SK-N-SH (cell line): Measurements from ENCODE around the gene BEST1. TPM values are rescaled to one million over a fixed set of nuclear protein-coding genes. Genes with fewer than 3 reads are reported as not detected.

ENCODE experiments used
- CTCF ChIA-PET: fragments of 300-600, 350-600 bp; formaldehyde crosslinking; extraction: SDS; loops from one replicate; lab custom pipeline; 2021; lab: Yijun Ruan, JAX
- POLR2A ChIA-PET: fragments of 350-600 bp; sonication (Branson Sonifier 250); formaldehyde crosslinking; extraction: SDS; loops from one replicate; lab custom pipeline; 2020; ENCODE audit warnings: antibody characterized with exemption, inconsistent platforms; lab: Yijun Ruan, JAX
- DNase-seq: peaks from one replicate; pipeline ENCODE4 v3.0.0; 2012
- H2AFZ ChIP-seq: fragments of 200-600 bp; sonication (generic); 2 replicates; pipeline ENCODE4 v1.8.1; 2016; ENCODE audit warnings: antibody characterized with exemption, mild to moderate bottlenecking, low read depth
- H3F3A ChIP-seq: fragments of 200-600 bp; sonication (generic); replicated peaks from 2 replicates; pipeline ENCODE3; 2016; ENCODE audit warnings: antibody characterized with exemption, mild to moderate bottlenecking; ENCODE audit not compliant: insufficient read depth
- H3K27ac ChIP-seq, 2 experiments: fragments of 200-500 bp in 1 of 2; fragments of 200-600 bp in 1 of 2; sonication (Bioruptor generic) in 1 of 2; sonication (generic), shearing (Covaris generic) in 1 of 2; 2 replicates each; pipeline versions ENCODE4 v1.5.1 to v1.6.1; 2014 to 2016; ENCODE audit warnings: low read depth in 2 of 2, inconsistent platforms in 1 of 2, low read length in 1 of 2, mild to moderate bottlenecking in 1 of 2, mixed read lengths in 1 of 2
- H3K27me3 ChIP-seq: fragments of 200-600 bp; sonication (generic), shearing (Covaris generic); 2 replicates; pipeline ENCODE4 v1.6.1; 2016; ENCODE audit warnings: mixed run types; ENCODE audit not compliant: insufficient read depth
- H3K36me3 ChIP-seq, 2 experiments: fragments of 200-500 bp in 1 of 2; fragments of 200-600 bp in 1 of 2; sonication (Bioruptor generic) in 1 of 2; sonication (generic) in 1 of 2; replicated peaks in 1 of 2; 2 replicates each; pipeline versions ENCODE3 to v1.5.1; 2014 to 2016; ENCODE audit warnings: low read length in 1 of 2, mild to moderate bottlenecking in 1 of 2; ENCODE audit not compliant: insufficient read depth in 2 of 2, control insufficient read depth in 1 of 2
- H3K4me1 ChIP-seq, 2 experiments: fragments of 200-500 bp in 1 of 2; fragments of 200-600 bp in 1 of 2; sonication (Bioruptor generic) in 1 of 2; sonication (generic), shearing (Covaris generic) in 1 of 2; 2 replicates each; pipeline versions ENCODE4 v1.5.1 to v1.6.1; 2014 to 2016; ENCODE audit warnings: low read depth in 1 of 2, low read length in 1 of 2, mixed run types in 1 of 2; ENCODE audit not compliant: insufficient read depth in 2 of 2, control insufficient read depth in 1 of 2
- H3K4me2 ChIP-seq: fragments of 200-600 bp; sonication (generic), shearing (Covaris generic); 2 replicates; pipeline ENCODE4 v1.6.1; 2017; ENCODE audit warnings: mixed run types
- H3K4me3 ChIP-seq, 2 experiments: fragments of 200-500 bp in 1 of 2; fragments of 200-600 bp in 1 of 2; sonication (Bioruptor generic) in 1 of 2; sonication (generic), shearing (Covaris generic) in 1 of 2; 2 replicates each; pipeline versions ENCODE4 v1.5.1 to v1.8.1; 2014 to 2016; ENCODE audit warnings: low read depth in 2 of 2, inconsistent platforms in 1 of 2, low read length in 1 of 2, mild to moderate bottlenecking in 1 of 2, mixed read lengths in 1 of 2, moderate library complexity in 1 of 2
- H3K79me2 ChIP-seq: fragments of 200-600 bp; sonication (generic); 2 replicates; pipeline ENCODE4 v1.8.1; 2017; ENCODE audit warnings: mild to moderate bottlenecking; ENCODE audit not compliant: insufficient read depth
- H3K9ac ChIP-seq: fragments of 200-600 bp; sonication (generic); 2 replicates; pipeline ENCODE4 v1.6.1; 2017; ENCODE audit warnings: mixed run types
- H3K9me2 ChIP-seq: fragments of 200-600 bp; sonication (generic); 2 replicates; pipeline ENCODE4 v1.6.1; 2017; ENCODE audit warnings: mixed run types
- H3K9me3 ChIP-seq: fragments of 200-600 bp; sonication (generic); 2 replicates; pipeline ENCODE4 v1.6.1; 2017; ENCODE audit warnings: mixed run types, mild to moderate bottlenecking, moderate library complexity
- H4K20me1 ChIP-seq: fragments of 200-600 bp; sonication (generic); 2 replicates; pipeline ENCODE4 v1.6.1; 2017; ENCODE audit warnings: mild to moderate bottlenecking, mixed run types; ENCODE audit not compliant: insufficient read depth
- FOSL2 ChIP-seq: IDR thresholded peaks from 2 replicates; pipeline ENCODE4 v1.4.0; 2012; ENCODE audit warnings: low read depth, mild to moderate bottlenecking, moderate library complexity, borderline replicate concordance
- FOXM1 ChIP-seq: IDR thresholded peaks from 2 replicates; pipeline ENCODE4 v1.4.0; 2012; ENCODE audit warnings: low read depth, mild to moderate bottlenecking
- JUND ChIP-seq: IDR thresholded peaks from 2 replicates; pipeline ENCODE4 v1.4.0; 2012
- MAX ChIP-seq: IDR thresholded peaks from 2 replicates; pipeline ENCODE4 v1.4.0; 2012; ENCODE audit warnings: low read depth
- MEF2A ChIP-seq: IDR thresholded peaks from 2 replicates; pipeline ENCODE4 v1.4.0; 2012; ENCODE audit warnings: low read depth, borderline replicate concordance
- MXI1 ChIP-seq: IDR thresholded peaks from 2 replicates; pipeline ENCODE4 v1.6.1; 2012; ENCODE audit warnings: mild to moderate bottlenecking, low read depth, low read length, improper control_type of control experiment
- POLR2AphosphoS5 ChIP-seq: IDR thresholded peaks from 2 replicates; pipeline ENCODE4 v1.6.1; 2012; ENCODE audit warnings: low read depth, low read length
- RCOR1 ChIP-seq: fragments of 150-350 bp; IDR thresholded peaks from 2 replicates; pipeline ENCODE4 v1.6.1; 2017; ENCODE audit warnings: antibody characterized with exemption, low read length
- RXRA ChIP-seq: IDR thresholded peaks from 2 replicates; pipeline ENCODE4 v1.4.0; 2012; ENCODE audit warnings: low read depth, mild to moderate bottlenecking, borderline replicate concordance
- SIN3A ChIP-seq: IDR thresholded peaks from 2 replicates; pipeline ENCODE4 v1.6.1; 2012; ENCODE audit warnings: low read depth, mild to moderate bottlenecking, low read length, moderate library complexity, borderline replicate concordance
- TAF1 ChIP-seq: IDR thresholded peaks from 2 replicates; pipeline ENCODE4 v1.6.1; 2012; ENCODE audit warnings: low read depth, mild to moderate bottlenecking, low read length, moderate library complexity, borderline replicate concordance
- TEAD4 ChIP-seq: IDR thresholded peaks from 2 replicates; pipeline ENCODE4 v1.4.0; 2012; ENCODE audit warnings: mild to moderate bottlenecking, borderline replicate concordance; ENCODE audit not compliant: insufficient read depth
- WGBS: methylation state at CpG from one replicate; pipeline ENCODE4 v1.1.6; 2017; ENCODE audit warnings: low lambda C conversion rate; 5-methylcytosine and 5-hydroxymethylcytosine counted together
- polyA plus RNA-seq, 3 experiments: library from polyadenylated mRNA; depleted of rRNA; stranded (reverse); fragments of >200 nt; gene quantifications; 2 replicates each; pipeline ENCODE4 v1.2.3, GENCODE V29; 2012
- TF ChIP-seq, protein P1 (sequence below): fragments of 150-350 bp; IDR thresholded peaks from 2 replicates; pipeline ENCODE4 v1.6.1; 2016; ENCODE audit warnings: mild to moderate bottlenecking, low read depth, low read length
- TF ChIP-seq, protein P2 (sequence below): IDR thresholded peaks from 2 replicates; pipeline ENCODE4 v1.4.0; 2012; ENCODE audit warnings: low read depth, borderline replicate concordance
- TF ChIP-seq, protein P3 (sequence below): fragments of 150-350 bp; IDR thresholded peaks from 2 replicates; pipeline ENCODE4 v1.6.1; 2017; ENCODE audit warnings: antibody characterized with exemption, low read length, low read depth, borderline replicate concordance

BEST1 gene
- polyA plus RNA-seq, 1 of the 3 experiments (the other 2 are of a cell fraction), result 0.30 TPM

DNA sequence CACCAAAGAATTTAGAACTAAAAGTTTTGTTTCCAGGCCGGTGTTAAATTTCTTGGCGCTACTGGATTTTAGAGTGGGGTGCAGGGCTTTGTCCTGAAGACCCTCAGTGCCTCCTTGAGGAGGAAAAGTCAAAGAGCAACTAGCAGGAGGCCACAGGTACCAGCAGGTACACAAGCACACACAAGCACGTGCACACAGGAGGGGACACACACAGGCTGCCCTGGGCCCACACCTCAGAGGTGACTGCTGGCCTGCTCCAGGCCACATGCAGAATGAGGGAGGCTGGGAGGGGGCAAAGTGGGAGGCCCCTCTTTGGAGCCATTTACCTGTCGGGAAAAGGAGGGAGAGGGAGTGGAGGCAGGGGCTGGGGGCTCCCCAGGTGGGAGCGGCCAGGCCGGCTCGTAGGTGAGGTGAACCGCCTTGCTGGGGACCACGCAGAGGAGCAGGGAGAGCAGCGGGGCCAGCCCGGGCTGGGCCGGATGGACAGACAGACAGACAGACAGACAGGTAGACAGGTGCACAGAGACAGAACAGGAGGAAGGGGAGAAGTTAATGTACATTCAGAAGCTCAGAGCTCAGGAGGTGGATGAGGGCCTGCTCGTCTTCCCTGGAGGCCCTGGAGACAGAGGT lies 45.0 kb upstream of the BEST1 start (continued):
- TF ChIP-seq, protein P1, sequence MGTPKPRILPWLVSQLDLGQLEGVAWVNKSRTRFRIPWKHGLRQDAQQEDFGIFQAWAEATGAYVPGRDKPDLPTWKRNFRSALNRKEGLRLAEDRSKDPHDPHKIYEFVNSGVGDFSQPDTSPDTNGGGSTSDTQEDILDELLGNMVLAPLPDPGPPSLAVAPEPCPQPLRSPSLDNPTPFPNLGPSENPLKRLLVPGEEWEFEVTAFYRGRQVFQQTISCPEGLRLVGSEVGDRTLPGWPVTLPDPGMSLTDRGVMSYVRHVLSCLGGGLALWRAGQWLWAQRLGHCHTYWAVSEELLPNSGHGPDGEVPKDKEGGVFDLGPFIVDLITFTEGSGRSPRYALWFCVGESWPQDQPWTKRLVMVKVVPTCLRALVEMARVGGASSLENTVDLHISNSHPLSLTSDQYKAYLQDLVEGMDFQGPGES, result no peak

- H3K4me1 ChIP-seq, result no peaks in the 10 kb centered on the region
- no peak overlapping the region for H2AFZ ChIP-seq
- H3F3A ChIP-seq, result no peaks in the 10 kb centered on the region
- ChIA-PET POLR2A (no interaction called here), CTCF (interaction anchor here (1.0 to 12.1 kb wide), 5 partner anchors 43 to 176 kb away, joined by 3 to 543 read pairs (median 29); partner anchors contain the start of genes BEST1 and FTH1)
- H3K27ac ChIP-seq, result no peak overlapping the region
- peaks cover 0 to 8% of the 10 kb centered on the region in 2 experiments for H3K36me3 ChIP-seq
- H4K20me1 ChIP-seq, result no peaks in the 10 kb centered on the region
- no peak for DNase-seq
- no peaks in the 10 kb centered on the region for H3K9me3 ChIP-seq
- TF ChIP-seq TEAD4 (no peak), MXI1 (no peak), FOSL2 (no peak), SIN3A (no peak), MAX (no peak), JUND (no peak), MEF2A (no peak), RXRA (no peak), TAF1 (no peak), FOXM1 (no peak), RCOR1 (no peak), POLR2AphosphoS5 (no peak)
- TF ChIP-seq, protein P2, sequence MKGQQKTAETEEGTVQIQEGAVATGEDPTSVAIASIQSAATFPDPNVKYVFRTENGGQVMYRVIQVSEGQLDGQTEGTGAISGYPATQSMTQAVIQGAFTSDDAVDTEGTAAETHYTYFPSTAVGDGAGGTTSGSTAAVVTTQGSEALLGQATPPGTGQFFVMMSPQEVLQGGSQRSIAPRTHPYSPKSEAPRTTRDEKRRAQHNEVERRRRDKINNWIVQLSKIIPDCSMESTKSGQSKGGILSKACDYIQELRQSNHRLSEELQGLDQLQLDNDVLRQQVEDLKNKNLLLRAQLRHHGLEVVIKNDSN, result no peak
- TF ChIP-seq, protein P3, sequence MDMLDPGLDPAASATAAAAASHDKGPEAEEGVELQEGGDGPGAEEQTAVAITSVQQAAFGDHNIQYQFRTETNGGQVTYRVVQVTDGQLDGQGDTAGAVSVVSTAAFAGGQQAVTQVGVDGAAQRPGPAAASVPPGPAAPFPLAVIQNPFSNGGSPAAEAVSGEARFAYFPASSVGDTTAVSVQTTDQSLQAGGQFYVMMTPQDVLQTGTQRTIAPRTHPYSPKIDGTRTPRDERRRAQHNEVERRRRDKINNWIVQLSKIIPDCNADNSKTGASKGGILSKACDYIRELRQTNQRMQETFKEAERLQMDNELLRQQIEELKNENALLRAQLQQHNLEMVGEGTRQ, result no peak
- H3K9ac ChIP-seq, result no peak overlapping the region
- H3K4me3 ChIP-seq, result no peak overlapping the region
- H3K4me2 ChIP-seq, result no peak overlapping the region
- no peaks in the 10 kb centered on the region for H3K27me3 ChIP-seq
- H3K9me2 ChIP-seq, result no peaks in the 10 kb centered on the region
- no peaks in the 10 kb centered on the region for H3K79me2 ChIP-seq
- 76% methylated on average over 11 of the region's 14 CpGs for WGBS
These were observed 44.2 kb upstream of the BEST1 start for GRCh38 chr11:61905801-61906521.
